ENCODE data around the gene CEACAM19.
"Not testable (repeated sequence)": the region's sequence is repeated elsewhere in the genome, so short reads cannot be mapped to it uniquely, and the experiment has no call there.

CEACAM19 gene

DNA sequence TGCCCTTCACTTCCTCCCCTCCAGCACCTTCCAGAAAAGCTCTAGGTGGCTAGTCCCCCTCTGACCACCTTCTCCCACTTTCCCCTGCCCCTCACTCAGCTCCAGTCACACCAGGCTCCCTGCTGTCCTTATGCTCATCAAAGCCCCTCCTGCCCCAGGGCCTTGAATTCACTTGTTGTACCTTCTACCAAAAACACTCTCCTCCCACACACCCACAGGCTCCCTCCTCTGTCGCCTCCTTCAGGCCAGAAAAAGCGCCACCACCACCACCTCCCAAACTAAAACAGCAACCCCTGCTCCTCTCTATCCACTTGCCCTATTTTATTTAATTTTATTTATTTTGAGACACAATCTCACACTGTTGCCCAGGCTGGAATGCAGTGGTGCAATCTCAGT lies 22.9 kb downstream of the CEACAM19 start:
- TF ChIP-seq ZNF274 (IDR thresholded peaks at IDR 0.05; ENCODE audit: low read depth, low read length), result no peak
- H3K4me3 ChIP-seq (ENCODE audit: low read length), result no peak overlapping the region

DNA sequence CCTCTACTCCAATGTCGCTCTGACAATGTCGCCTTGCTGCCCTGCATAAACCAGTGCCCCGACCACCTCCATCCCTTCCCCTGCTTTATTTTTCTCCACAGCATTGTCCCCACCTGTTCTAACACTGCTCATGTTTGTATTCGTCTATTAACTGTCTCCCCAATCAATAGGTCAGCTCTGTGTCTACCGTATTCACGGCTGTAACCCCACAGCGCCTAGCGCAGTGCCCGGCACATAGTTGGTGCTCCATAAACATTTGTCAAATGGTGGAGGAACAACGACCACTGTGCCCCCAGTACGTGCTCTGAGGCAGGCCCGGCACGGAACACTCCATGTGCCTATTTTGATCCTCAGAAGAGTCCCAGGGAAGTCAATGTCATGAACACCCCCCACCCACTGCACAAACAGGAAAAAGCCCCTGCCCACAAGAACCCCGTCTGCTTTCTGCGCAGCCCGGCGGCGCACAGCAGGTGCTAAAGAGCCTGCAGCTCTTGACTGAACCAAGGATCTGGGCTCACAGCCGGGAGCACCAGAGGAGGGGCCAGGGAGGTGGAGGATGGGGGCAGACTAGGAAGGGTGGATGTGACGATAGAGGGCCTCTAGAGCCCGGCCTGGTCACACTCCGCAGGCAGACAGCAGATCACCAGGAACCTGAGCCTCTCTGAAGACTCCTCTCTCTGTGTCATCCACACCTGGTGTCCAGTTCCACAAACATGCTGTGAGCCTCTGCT lies 25.8 kb downstream of the CEACAM19 start:
- no peak for TF ChIP-seq ZNF274 (IDR thresholded peaks at IDR 0.05; ENCODE audit: low read depth, low read length)
- H3K4me3 ChIP-seq (ENCODE audit: low read length), result no peak overlapping the region

DNA sequence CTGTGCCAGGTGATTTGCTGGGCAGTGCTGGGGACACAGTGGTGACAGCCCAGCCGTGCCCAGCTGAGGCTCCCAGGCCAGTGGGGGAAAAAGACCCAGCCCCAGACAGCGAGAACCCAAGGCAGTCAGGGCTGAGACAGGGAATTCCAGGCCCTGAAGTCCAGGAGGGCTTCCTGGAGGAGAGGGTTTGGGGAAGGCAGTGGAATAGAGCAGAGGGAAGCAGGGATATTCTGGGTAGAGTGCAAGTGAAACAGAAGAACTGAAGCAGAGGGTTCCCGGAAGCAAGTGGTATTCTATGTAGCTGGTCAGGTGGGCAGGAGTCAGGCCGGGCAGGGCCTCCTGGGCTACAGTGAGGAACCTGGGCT lies 26.4 kb downstream of the CEACAM19 start:
- TF ChIP-seq ZNF274 (IDR thresholded peaks at IDR 0.05; ENCODE audit: low read depth, low read length), result no peak

DNA sequence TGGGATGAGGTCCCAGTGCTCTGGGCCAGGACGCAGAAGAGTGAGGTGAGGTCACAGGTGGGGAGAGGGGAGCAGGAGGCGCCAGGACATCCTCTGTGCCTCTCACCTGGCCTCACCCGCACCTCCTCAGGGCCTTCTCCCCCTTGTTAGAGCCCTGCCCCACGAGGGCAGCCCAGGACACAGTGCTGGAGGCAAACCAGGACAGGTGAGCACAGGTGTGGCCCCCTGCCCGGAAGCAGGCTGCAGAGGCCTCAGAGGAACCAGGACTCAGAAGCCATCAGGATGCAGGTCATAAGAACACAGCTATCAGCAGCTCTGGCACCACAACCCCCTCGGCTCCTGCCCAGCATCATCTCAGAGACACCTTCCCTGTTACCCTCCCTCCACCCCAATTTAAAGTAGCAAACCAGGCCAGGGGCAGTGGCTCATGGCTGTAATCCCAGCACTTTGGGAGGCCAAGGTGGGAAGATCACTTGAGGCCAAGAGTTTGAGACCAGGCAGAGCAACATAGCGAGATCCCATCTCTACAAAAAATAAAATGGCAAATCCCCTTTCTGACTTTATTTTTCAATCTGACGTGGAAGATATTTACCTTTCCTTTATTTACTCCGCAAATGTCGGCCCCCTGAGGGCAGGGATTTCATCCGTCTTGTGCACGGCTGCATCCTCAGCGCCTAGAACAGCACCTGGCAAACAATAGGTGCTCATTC lies 27.4 kb downstream of the CEACAM19 start, which contains the start of gene CEACAM16:
Gene CEACAM16 (plus strand): TSS at position 660 of the 710 bp plus-strand sequence. CDS start 2,306 bp downstream, outside the sequence.
- H3K4me3 ChIP-seq (ENCODE audit: low read length), result no peak within 1 kb of the TSS
- TF ChIP-seq ZNF274 (IDR thresholded peaks at IDR 0.05; ENCODE audit: low read depth, low read length), result no peak

More for the DNA sequence above, 26.4 kb downstream of the CEACAM19 start:
- no peak overlapping the region for H3K4me3 ChIP-seq (ENCODE audit: low read length)

DNA sequence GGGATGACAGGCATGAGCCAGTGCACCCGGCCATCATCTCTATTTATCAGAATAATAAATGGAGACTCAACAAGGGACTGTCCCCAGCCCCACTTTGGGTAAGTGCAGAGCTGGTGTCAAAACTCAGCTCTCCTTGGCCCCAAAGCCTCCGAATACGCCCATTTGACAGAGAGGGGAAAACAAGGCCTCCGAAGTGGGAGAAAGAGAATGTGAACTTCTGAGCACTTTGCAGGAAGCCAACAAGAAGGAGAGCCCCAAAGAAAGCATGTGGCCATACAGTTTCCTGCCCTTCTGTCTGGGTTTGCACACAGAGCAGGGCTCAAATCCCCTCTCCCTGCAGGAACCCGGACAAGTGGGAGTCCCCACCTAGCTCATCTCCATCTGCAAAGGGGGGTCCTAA lies 29.3 kb downstream of the CEACAM19 start:
- no peak overlapping the region for H3K4me3 ChIP-seq (ENCODE audit: low read length)
- no peak for TF ChIP-seq ZNF274 (IDR thresholded peaks at IDR 0.05; ENCODE audit: low read depth, low read length)

DNA sequence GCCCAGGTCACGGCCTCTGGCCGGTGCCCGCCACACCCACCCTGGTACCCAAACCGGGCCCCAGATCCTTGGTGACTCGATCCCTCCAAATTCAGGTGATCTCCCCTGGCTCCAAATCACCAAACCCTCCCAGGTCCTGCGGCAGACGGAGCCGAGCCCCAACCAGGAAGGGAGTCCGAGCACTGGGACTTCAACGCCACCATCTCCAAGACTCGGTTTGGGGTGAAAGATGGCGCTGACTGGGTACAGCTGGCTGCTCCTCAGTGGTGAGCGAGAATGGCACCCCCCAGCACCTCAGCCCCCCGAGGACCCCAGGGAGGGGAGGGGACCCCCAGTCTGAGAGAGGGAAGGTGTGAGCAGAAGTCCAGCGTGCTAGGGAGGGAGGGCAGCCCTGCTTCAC lies 29.9 kb downstream of the CEACAM19 start:
- no peak overlapping the region for H3K4me3 ChIP-seq (ENCODE audit: low read length)
- TF ChIP-seq ZNF274 (IDR thresholded peaks at IDR 0.05; ENCODE audit: low read depth, low read length), result no peak

DNA sequence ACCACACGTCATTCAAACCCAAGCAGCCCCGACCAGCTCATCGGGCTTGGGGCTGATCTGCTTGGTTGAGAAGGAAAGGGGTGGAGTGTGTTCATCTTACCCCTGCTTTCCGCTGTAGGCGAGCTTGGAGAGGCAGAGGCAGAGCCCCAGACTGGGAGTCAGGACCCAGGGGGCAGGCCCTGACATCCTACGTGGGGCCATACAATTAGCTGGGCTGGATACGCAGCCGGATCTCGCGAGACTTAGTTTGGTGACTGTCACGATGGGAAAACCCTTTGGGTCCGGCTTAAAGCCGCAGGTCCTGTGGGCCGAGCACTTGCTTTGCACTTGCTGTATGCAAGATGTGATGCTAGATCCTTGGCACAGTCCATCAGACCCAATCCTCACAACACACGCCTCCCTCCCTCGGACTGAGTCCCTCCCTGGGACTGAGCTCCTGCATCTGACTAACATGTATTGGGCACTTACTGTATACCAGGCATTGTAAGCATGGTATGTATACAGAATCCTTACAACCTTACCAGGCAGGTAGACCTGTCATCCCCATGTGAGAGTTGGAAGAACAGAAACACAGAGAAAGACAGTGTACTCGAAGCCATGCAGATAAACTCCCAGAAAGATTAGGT lies 31.4 kb downstream of the CEACAM19 start:
- no peak overlapping the region for H3K4me3 ChIP-seq (ENCODE audit: low read length)
- TF ChIP-seq ZNF274 (IDR thresholded peaks at IDR 0.05; ENCODE audit: low read depth, low read length), result no peak

DNA sequence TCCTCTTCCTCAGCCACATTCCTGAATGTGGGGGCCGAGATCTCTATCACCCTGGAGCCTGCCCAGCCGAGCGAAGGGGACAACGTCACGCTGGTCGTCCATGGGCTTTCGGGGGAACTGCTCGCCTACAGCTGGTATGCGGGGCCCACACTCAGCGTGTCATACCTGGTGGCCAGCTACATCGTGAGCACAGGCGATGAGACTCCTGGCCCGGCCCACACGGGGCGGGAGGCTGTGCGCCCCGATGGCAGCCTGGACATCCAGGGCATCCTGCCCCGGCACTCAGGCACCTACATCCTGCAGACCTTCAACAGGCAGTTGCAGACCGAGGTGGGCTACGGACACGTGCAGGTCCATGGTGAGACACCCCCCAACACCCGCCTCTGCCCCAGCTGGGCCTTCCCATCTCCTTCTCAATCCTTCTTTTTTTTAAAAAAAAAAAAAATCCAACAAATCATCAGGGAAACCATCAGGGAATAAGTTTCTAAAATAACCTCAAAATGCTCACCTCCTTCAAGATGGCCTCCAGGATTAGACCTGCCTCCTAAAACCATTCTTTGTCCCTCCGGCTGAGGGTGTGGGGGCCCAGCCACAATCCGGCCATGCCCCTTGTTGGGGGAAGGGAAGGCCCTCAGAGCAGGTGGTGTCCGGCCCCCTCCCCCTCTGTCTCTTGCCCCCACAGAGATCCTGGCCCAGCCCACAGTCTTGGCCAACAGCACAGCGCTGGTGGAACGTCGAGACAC lies 32.2 kb downstream of the CEACAM19 start:
- no peak for TF ChIP-seq ZNF274 (IDR thresholded peaks at IDR 0.05; ENCODE audit: low read depth, low read length)
- no peak overlapping the region for H3K4me3 ChIP-seq (ENCODE audit: low read length)

DNA sequence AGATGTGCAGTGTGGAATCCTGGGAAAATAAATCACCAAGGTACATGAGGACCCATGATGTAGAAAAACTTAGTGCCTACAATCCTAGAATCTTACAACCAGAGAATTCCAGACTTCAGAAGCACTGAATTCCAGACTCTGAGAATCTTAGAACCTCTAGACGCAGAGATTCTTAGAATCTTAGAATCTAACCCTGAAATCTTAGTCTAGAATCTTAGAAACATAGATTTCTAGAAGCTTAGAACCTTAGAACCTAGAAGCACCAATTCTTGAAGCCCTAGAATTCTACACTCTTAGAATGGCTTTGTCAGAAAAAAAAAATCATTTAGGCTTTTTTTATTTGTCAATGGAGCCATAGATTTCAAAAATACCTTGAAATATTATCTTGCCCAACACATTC lies 33.7 kb downstream of the CEACAM19 start:
- TF ChIP-seq ZNF274 (IDR thresholded peaks at IDR 0.05; ENCODE audit: low read depth, low read length), result no peak
- H3K4me3 ChIP-seq (ENCODE audit: low read length), result no peak overlapping the region

DNA sequence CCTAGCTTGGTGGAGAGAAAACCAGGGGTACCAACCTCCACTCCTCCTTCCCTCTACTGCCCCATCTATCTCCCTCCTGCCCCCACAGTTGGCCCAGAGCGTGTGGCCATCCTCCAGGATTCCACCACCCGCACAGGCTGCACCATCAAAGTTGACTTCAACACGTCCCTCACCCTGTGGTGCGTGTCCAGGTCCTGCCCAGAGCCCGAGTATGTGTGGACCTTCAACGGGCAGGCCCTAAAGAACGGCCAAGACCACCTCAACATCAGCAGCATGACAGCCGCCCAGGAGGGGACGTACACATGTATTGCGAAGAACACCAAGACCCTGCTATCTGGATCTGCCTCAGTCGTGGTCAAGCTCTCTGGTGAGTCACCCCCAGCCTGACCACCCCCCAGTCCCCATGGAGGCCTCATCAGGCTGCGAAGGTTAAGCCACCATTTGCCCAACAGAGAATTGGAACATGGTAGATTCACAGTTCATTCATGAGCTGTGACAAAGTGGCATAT lies 34.3 kb downstream of the CEACAM19 start:
- TF ChIP-seq ZNF274 (IDR thresholded peaks at IDR 0.05; ENCODE audit: low read depth, low read length), result no peak

DNA sequence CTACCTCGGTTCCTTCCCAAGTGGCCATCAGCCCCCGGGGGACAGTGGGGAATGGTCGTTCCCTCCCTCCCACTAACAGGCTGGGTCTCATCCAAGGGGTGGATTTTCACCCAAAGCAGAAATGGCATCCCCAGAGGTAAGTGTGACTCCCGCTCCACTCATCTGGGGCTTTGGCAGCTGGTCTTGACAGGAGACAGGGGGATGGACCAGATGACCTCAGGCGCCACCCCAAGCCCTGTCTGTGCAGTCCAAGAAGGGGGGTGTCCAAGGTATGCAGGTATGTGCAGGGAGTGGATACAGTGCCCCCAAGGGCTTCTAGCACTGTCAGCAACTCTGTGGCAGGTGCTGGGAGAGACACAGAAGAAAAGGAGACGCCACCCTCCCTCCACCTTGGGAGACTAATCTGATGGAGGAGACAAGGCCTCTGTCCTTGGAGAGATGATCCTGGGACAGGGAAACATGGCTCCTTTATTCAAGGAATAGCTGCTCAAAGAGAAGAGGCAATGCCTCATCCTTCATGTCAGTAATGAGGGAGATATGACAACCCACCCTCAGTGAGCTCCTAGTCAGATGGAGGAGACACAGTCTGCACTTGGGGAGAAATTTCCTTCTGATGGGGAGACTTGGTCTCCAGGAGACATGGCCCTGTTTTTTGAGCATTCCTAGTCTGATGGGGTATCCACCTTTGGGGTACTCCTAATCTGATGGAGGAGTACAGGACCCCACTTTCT lies 35.4 kb downstream of the CEACAM19 start:
- no peak overlapping the region for H3K4me3 ChIP-seq (ENCODE audit: low read length)

More for the DNA sequence above, 34.3 kb downstream of the CEACAM19 start:
- H3K4me3 ChIP-seq (ENCODE audit: low read length), result no peak overlapping the region

DNA sequence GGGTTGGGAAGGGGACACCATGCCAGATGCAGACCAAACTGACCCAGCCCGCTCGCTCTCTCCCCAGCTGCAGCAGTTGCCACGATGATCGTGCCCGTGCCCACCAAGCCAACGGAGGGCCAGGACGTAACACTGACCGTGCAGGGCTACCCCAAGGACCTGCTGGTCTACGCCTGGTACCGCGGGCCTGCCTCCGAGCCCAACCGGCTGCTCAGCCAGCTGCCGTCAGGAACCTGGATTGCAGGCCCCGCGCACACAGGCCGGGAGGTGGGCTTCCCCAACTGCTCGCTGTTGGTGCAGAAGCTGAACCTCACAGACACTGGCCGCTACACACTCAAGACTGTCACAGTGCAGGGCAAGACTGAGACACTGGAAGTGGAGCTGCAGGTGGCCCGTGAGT lies 36.5 kb downstream of the CEACAM19 start:
- no peak for TF ChIP-seq ZNF274 (IDR thresholded peaks at IDR 0.05; ENCODE audit: low read depth, low read length)
- H3K4me3 ChIP-seq (ENCODE audit: low read length), result no peak overlapping the region

More for the DNA sequence above, 35.4 kb downstream of the CEACAM19 start:
- no peak for TF ChIP-seq ZNF274 (IDR thresholded peaks at IDR 0.05; ENCODE audit: low read depth, low read length)

DNA sequence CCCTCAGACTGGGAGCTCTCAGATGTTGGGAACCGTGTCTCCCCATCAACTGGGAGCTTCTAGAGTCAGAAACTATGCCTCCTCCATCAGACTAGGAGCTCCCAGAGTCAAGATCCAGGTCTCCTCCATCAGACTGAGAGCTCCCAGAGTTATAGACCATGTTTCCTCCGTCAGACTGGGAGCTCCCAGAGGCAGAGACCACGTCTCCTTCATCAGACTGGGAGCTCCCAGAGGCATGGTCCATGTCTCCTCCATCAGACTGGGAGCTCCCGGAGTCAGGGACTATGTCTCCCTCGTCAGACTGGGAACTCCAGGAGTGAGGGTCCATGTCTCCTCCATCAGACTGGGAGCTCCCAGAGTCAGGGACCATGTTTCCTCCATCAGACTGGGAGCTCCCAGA lies 37.7 kb downstream of the CEACAM19 start:
- H3K4me3 ChIP-seq (ENCODE audit: low read length), result no peak overlapping the region
- TF ChIP-seq ZNF274 (IDR thresholded peaks at IDR 0.05; ENCODE audit: low read depth, low read length), result no peak

DNA sequence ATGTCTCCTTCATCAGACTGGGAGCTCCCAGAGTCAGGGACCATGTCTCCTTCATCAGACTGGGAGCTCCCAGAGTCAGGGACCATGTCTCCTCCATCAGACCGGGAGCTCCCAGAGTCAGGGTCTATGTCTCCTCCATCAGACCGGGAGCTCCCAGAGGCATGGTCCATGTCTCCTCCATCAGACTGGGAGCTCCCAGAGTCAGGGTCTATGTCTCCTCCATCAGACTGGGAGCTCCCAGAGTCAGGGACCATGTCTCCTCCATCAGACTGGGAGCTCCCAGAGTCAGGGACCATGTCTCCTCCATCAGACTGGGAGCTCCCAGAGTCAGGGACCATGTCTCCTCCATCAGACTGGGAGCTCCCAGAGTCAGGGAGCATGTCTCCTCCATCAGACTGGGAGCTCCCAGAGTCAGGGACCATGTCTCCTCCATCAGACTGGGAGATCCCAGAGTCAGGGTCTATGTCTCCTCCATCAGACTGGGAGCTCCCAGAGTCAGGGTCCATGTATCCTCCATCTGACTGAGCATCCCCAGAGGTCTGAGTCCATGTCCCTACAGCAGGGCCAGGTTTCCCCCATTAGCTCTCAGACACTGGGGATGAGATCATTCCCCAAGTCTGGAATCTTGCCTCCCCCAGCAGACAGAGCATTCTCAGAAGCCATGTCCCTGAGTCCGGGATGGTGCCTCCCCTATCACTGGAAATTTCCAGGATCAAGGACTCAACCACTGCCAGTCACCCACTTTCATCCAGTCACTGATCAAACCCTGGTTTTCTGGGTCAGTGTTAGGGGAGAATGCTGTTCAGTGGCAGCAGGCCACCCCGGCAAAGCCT lies 38.4 kb downstream of the CEACAM19 start:
- H3K4me3 ChIP-seq (ENCODE audit: low read length), result not testable (repeated sequence)
